ENCODE data around the gene NABP2. TPM values are rescaled to one million over a fixed set of nuclear protein-coding genes. Genes with fewer than 3 reads are reported as not detected.
"Not testable (repeated sequence)": the region's sequence is repeated elsewhere in the genome, so short reads cannot be mapped to it uniquely, and the experiment has no call there.

Gene NABP2
- total RNA-seq, 6 donors from 2014 or later, result 4.2 to 23.1 (median 17.6) TPM

DNA sequence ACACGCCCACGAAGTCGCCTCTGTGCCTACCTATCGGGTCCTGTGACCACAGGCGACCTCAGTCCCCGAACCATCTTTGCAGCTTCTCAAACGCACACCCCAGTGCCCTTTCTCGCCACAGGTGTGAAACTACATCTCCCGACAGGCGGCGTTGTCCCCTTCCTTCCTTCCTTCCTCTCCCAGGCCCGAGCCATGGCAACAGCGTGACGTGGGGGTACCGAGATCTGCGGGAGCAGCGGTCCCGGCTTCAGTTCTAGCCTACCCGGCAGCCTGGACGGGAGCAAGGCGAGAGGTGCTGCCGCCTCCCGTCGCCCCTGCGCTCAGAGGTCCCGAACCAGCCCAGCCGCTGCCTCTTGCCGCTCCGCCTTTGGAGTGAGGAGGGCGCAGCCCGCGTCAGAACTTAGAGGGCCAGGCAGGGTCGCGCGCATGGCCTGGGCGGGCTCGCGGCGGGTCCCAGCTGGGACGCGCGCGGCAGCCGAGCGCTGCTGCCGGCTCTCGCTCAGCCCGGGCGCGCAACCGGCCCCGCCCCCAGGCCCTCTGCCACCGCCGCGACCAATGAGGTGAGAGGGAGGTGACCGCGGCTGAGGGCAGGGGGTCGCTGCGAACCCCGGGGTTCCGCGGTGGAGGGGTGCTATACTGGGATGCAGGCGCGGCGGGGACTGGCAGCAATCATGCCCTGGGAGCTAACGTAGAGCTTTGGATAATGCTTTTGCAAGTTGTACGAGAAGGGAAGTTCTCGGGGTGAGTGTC lies 42.7 kb downstream of the NABP2 start, which contains the start of gene COQ10A:
TSS of gene COQ10A (plus strand) at position 250 of the 750 bp plus-strand sequence. CDS start at position 427, 177 bp downstream.
- WGBS, 2 donors, result 0% methylated on average over 9 to 32 of the region's 68 CpGs
- Histone ChIP-seq H3K4me3 (peak within 1 kb of the TSS; percentile 77 to 86 (median 84)), H3K27ac (peak within 1 kb of the TSS; percentile 93 to 96 (median 94)), H3K27me3 (no peaks in the 10 kb centered on the region), H3K4me1 (peaks cover 12 to 23% (median 14%) of the 10 kb centered on the region in 4 donors), H3K36me3 (peaks cover 0 to 24% (median 7%) of the 10 kb centered on the region in 4 donors), H3K9me3 (no peaks in the 10 kb centered on the region)
- TF ChIP-seq EP300 (IDR thresholded peaks at IDR 0.05), result no peak
- TF ChIP-seq, protein P1, sequence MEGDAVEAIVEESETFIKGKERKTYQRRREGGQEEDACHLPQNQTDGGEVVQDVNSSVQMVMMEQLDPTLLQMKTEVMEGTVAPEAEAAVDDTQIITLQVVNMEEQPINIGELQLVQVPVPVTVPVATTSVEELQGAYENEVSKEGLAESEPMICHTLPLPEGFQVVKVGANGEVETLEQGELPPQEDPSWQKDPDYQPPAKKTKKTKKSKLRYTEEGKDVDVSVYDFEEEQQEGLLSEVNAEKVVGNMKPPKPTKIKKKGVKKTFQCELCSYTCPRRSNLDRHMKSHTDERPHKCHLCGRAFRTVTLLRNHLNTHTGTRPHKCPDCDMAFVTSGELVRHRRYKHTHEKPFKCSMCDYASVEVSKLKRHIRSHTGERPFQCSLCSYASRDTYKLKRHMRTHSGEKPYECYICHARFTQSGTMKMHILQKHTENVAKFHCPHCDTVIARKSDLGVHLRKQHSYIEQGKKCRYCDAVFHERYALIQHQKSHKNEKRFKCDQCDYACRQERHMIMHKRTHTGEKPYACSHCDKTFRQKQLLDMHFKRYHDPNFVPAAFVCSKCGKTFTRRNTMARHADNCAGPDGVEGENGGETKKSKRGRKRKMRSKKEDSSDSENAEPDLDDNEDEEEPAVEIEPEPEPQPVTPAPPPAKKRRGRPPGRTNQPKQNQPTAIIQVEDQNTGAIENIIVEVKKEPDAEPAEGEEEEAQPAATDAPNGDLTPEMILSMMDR (IDR thresholded peaks at IDR 0.05), result peak; percentile 60 to 89 (median 82)
- peak; percentile 69 to 92 for TF ChIP-seq POLR2AphosphoS5 (IDR thresholded peaks at IDR 0.05)
- TF ChIP-seq POLR2A (IDR thresholded peaks at IDR 0.05), result peak in 3 of 4 donors; percentile 80 to 90 (median 81)
- peak; percentile 95 to 97 for DNase-seq
- peak; percentile 94 to 98 for ATAC-seq (ENCODE audit: low FRiP score in 2 of 2)

DNA sequence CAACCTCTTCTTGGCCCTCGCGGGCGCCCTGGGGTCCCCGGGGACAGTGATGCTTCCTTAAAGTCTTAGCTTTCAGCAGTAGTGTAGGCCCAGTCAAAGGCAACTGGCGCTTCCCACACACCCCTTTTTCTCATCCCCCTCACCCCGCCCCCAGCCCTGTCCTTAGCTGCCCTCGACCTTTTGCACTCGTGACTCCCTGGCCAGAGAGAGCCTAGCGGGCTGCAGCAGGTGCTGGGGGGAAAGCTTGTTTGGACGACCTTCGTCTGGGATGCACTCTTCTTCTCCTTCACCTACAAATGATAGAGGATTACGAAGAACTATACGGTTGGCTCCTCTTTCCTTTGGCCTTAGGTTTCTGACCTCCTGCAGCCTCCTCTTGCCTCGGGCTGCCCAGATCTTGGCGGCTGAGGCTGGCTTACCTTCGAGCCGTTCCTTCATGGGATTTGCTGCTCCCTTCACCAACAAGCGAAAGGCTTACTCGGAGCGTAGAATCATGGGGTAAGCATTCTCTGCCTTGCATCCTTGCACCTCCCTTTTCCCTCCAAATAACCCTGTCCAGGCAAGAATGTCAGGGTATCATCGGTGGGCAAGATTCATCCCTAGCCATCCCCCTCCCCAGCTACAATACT lies 43.4 kb downstream of the NABP2 start:
- DNase-seq, result peak in 1 of 2 donors; percentile 23
- ATAC-seq (ENCODE audit: low FRiP score in 2 of 2), result peak; percentile 13 to 33
- H3K4me1 ChIP-seq, result peaks cover 12 to 23% (median 14%) of the 10 kb centered on the region in 4 donors
- H3K9me3 ChIP-seq, result no peaks in the 10 kb centered on the region
- TF ChIP-seq POLR2AphosphoS5 (IDR thresholded peaks at IDR 0.05), result no peak
- TF ChIP-seq, protein P1 (IDR thresholded peaks at IDR 0.05), result no peak
- TF ChIP-seq EP300 (IDR thresholded peaks at IDR 0.05), result no peak
- no peak for TF ChIP-seq POLR2A (IDR thresholded peaks at IDR 0.05)
- WGBS, 2 donors, result 31 to 38% methylated on average over 21 of the region's 21 CpGs
- H3K4me3 ChIP-seq, result peak overlapping the region; percentile 77 to 86 (median 84)
- no peaks in the 10 kb centered on the region for H3K27me3 ChIP-seq
- H3K27ac ChIP-seq, result peak overlapping the region; percentile 93 to 96 (median 94)
- peaks cover 5 to 31% (median 14%) of the 10 kb centered on the region in 4 donors for H3K36me3 ChIP-seq

DNA sequence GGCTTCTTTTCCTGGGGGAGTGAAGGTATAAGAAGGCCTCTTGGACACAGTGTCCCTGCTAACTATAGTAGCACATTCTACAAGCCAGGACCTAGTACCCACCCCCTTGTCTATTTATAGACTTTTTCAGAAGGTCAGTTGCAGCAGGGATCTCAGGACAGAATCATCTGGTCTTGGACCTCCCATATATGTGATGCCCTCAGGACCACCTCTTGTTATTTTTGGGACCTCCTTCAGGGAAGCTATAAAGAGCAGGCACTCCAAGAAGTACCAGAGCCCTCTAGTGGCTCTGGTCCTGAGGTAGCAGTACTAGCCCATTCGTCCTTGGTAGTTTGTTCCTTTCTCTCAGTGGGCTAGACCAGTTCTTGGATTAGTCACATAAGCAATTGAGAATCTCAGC lies 46.9 kb downstream of the NABP2 start:
- no peaks in the 10 kb centered on the region for H3K27me3 ChIP-seq
- peaks cover 30 to 64% (median 48%) of the 10 kb centered on the region in 4 donors for H3K36me3 ChIP-seq
- H3K4me1 ChIP-seq, result peaks cover 11 to 19% (median 12%) of the 10 kb centered on the region in 4 donors
- DNase-seq (no peak), ATAC-seq (ENCODE audit: low FRiP score in 2 of 2) (no peak)
- no peaks in the 10 kb centered on the region for H3K9me3 ChIP-seq
- TF ChIP-seq, protein P1 (IDR thresholded peaks at IDR 0.05), result no peak
- no peak for TF ChIP-seq POLR2A (IDR thresholded peaks at IDR 0.05)
- TF ChIP-seq POLR2AphosphoS5 (IDR thresholded peaks at IDR 0.05), result no peak
- no peak for TF ChIP-seq EP300 (IDR thresholded peaks at IDR 0.05)
- no peak overlapping the region for H3K27ac ChIP-seq
- H3K4me3 ChIP-seq, result no peak overlapping the region
- WGBS, 2 donors, result 20 to 33% methylated on average over 1 of the region's 1 CpG

DNA sequence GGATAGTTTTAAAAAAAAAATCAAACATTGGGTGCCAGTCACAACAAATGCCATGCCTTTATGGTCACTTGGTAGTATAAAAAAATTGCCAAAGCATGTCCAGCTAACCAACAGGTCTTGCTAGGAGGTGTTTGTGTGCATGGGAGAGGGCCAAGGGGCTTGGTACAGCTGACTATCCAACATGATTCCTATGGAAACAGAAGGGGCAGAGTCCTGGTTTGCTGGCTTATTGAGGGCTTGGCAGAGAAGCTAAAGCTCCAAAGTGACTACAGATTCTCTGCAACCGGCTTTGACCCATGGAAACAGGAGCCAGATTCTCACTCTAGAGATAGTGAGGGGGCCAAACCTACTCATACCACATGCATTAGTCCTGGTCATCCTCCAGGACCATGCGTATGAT lies 48.3 kb downstream of the NABP2 start:
- WGBS, 2 donors, result 78 to 98% methylated on average over 2 of the region's 2 CpGs
- Histone ChIP-seq H3K4me1 (peaks cover 3 to 10% (median 6%) of the 10 kb centered on the region in 4 donors), H3K36me3 (peaks cover 35 to 79% (median 60%) of the 10 kb centered on the region in 4 donors)
- H3K9me3 ChIP-seq; H3K4me3 ChIP-seq; H3K27me3 ChIP-seq; ATAC-seq (ENCODE audit: low FRiP score in 2 of 2); H3K27ac ChIP-seq; DNase-seq: not testable (repeated sequence)

DNA sequence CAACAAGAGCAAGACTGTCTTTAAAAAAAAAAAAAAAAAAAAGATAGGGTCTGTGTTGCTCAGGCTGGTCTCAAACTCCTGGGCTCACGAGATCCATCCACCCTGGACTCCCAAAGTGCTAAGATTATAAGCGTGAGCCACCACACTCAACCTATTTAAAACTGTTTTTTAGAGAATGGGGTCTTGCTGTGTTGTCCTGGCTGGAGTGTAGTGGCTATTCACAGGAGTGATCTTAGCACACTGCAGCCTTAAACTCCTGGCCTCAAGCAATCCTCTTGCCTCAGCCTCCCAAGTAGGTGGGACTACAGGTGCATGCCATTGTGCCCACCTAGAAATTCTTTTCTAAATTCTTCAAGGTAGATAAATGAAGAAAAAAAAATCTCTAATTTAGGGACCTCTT lies 50.2 kb downstream of the NABP2 start:
- WGBS, 2 donors, result 98 to 100% methylated on average over 2 of the region's 2 CpGs
- ATAC-seq (ENCODE audit: low FRiP score in 2 of 2), result no peak
- H3K27me3 ChIP-seq, result no peaks in the 10 kb centered on the region
- peaks cover 45 to 97% (median 76%) of the 10 kb centered on the region in 4 donors for H3K36me3 ChIP-seq
- no peak for TF ChIP-seq EP300 (IDR thresholded peaks at IDR 0.05)
- DNase-seq, result no peak
- no peak overlapping the region for H3K4me3 ChIP-seq
- no peaks in the 10 kb centered on the region for H3K4me1 ChIP-seq
- no peak overlapping the region for H3K27ac ChIP-seq
- no peaks in the 10 kb centered on the region for H3K9me3 ChIP-seq
